Thyroid gland (tissue), 4 donors: ENCODE results near the gene COL6A2.

Experiments used
- CTCF ChIP-seq, 6 experiments: fragments of 200-600 bp in 3 of 6; fragments of 450-650 bp in 3 of 6; sonication (generic) in 3 of 6; IDR thresholded peaks; one replicate each; pipeline ENCODE4 v1.5.1; 2016 to 2019; ENCODE audit warnings: antibody characterized with exemption in 6 of 6, mild to moderate bottlenecking in 2 of 6, inconsistent platforms in 1 of 6, moderate library complexity in 1 of 6
- POLR2A ChIP-seq, 2 donors: fragments of 450-650 bp; IDR thresholded peaks; one replicate each; pipeline ENCODE4 v1.6.1; 2017; ENCODE audit warnings: antibody characterized with exemption in 2 of 2, mild to moderate bottlenecking in 2 of 2, moderate library complexity in 1 of 2

DNA sequence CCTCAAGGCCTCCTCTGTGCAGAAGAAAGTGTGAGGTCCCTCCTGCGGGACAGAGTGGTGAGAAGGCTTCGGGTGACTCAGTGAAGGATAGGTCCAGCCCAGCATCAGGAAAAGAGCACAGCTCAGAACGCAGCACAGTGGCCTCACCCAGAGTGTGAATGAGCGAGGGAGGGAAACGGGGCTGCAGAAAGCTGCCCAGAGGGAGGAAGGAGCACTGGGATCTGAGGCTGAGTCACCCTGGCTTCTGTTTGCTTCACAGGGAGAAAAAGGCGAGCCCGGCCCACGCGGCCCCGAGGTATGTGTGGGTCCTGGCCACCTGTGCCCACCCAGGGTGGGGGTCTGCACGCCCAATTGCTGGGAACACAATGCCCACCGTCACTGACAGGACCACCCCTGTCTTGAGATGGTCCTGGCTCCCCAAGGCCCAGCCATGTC, 24.3 kb downstream of the COL6A2 start:
- TF ChIP-seq CTCF (IDR thresholded peaks at IDR 0.05) (no peak), POLR2A (IDR thresholded peaks at IDR 0.05) (no peak)
